Heart right ventricle (tissue), 16 donors: ENCODE data around the gene TGIF1. TPM values are rescaled to one million over a fixed set of nuclear protein-coding genes. Genes with fewer than 3 reads are reported as not detected.

ENCODE experiments used
- ATAC-seq, 8 donors: fragments of 200-7000 bp; cut with Tn5 transposase; one replicate each; pipeline ENCODE4 v1.9.1; 2020; ENCODE audit warnings: mild to moderate bottlenecking in 8 of 8, moderate library complexity in 8 of 8, moderate number of reproducible peaks in 1 of 8
- DNase-seq, 2 donors: peaks; one replicate each; pipeline ENCODE4 v3.0.0-alpha.2; 2020
- H3K27ac ChIP-seq, 10 donors: fragments of 200-600 bp; sonication (generic) in 2 of 10; one replicate each; pipeline versions ENCODE4 v1.5.0 to v1.8.0; 2020 to 2022; ENCODE audit warnings: mild to moderate bottlenecking in 3 of 10
- H3K27me3 ChIP-seq, 7 donors: fragments of 200-600 bp; one replicate each; pipeline ENCODE4 v1.8.0; 2021 to 2022; ENCODE audit warnings: mild to moderate bottlenecking in 2 of 7
- H3K36me3 ChIP-seq, 9 donors: fragments of 200-600 bp; sonication (generic) in 1 of 9; one replicate each; pipeline versions ENCODE4 v1.5.0 to v1.8.0; 2020 to 2022; ENCODE audit warnings: mild to moderate bottlenecking in 2 of 9
- H3K4me1 ChIP-seq, 9 donors: fragments of 200-600 bp; sonication (generic) in 1 of 9; one replicate each; pipeline versions ENCODE4 v1.5.0 to v1.8.0; 2020 to 2022; ENCODE audit warnings: mild to moderate bottlenecking in 4 of 9
- H3K4me3 ChIP-seq, 10 donors: fragments of 200-600 bp; sonication (generic) in 2 of 10; one replicate each; pipeline versions ENCODE4 v1.5.0 to v1.8.0; 2020 to 2022; ENCODE audit warnings: mild to moderate bottlenecking in 7 of 10, moderate library complexity in 2 of 10
- H3K9me3 ChIP-seq, 11 donors: fragments of 200-600 bp in 10 of 11; sonication (generic) in 2 of 11; one replicate each; pipeline versions ENCODE4 v1.5.0 to v1.8.0; 2013 to 2022; ENCODE audit warnings: mild to moderate bottlenecking in 2 of 11, control low read depth in 1 of 11, moderate library complexity in 1 of 11
- WGBS, 2 donors: extraction: QIAGEN DNeasy Blood & Tissue Kit; methylation state at CpG; one replicate each; pipeline ENCODE4 v1.1.7; 2013; ENCODE audit warnings: inconsistent platforms in 1 of 2; 5-methylcytosine and 5-hydroxymethylcytosine counted together
- intact Hi-C, 10 donors: fragments of 100-400 bp; cut with DNase I; formaldehyde crosslinking; loops; one replicate each; pipeline versions ENCODE4 v1.11.1 to v1.14.2; 2022
- polyA plus RNA-seq, 2 donors: library from polyadenylated mRNA; stranded (reverse); fragments of 200-250 nt; gene quantifications; one replicate each; pipeline ENCODE4 v1.2.3, GENCODE V29; 2013
- total RNA-seq, 10 donors: library from RNA; stranded (reverse); fragmentation: NEBNext Ultra II Directional in 3 of 10; extraction: Animal tissue kit (Norgen Biotek cat#: 25700) in 3 of 10; gene quantifications; one replicate each; pipeline versions ENCODE4 v1.2.1 to v1.2.4, GENCODE V29; 2021 to 2023
- TF ChIP-seq, protein P1 (sequence below), 9 donors: fragments of 200-600 bp; sonication (generic) in 2 of 9; IDR thresholded peaks; one replicate each; pipeline versions ENCODE4 v1.5.0 to v1.8.0; 2021 to 2022; ENCODE audit warnings: antibody characterized with exemption in 9 of 9, mild to moderate bottlenecking in 5 of 9, moderate library complexity in 1 of 9
- donor health status: Arrhythmogenic right ventricular cardiomyopathy.
- donor health status: ischemic (EF 13 %, LVEDD 7.1; RV severe dilation, severe dysfunction).
- donor health status: healthy with polysubstance abuse.
- donor health status: DM: no; HTN: yes; CAD: no.
- donor health status: DM: no; HTN: no; CAD: no.
- donor health status: ischemic (EF 25% LVEDD 6.9; RV normal size, moderate dysfunction).
- donor health status: ischemic (EF 25% LVEDD 5.7; RV mildly dilated, moderate dysfunction).
- donor health status: healthy.
- donor health status: DM: yes; HTN: yes; CAD: no.
- donor health status: Ischemic cardiomyopathy.
- donor health status: ischemic (EF 35%, LVEDD 5.7; RV mildly dilated, moderate dysfunction).
- donor health status: nonischemic (EF 11% LVEDD 7.7; RV severe dilation, severe dysfunction).
- donor health status: DM: yes; HTN: yes; CAD: no.
- donor health status: PGD.
- donor health status: ischemic (EF 29% LVEDD 5.4; RV normal size, mild dysfunction).
- donor health status: nonischemic (EF 23%, LVEDD 6.1; RV moderate dilation, normal function).

Gene TGIF1
- total and polyA plus RNA-seq, 12 donors, result 4.9 to 29.0 (median 8.0) TPM

DNA sequence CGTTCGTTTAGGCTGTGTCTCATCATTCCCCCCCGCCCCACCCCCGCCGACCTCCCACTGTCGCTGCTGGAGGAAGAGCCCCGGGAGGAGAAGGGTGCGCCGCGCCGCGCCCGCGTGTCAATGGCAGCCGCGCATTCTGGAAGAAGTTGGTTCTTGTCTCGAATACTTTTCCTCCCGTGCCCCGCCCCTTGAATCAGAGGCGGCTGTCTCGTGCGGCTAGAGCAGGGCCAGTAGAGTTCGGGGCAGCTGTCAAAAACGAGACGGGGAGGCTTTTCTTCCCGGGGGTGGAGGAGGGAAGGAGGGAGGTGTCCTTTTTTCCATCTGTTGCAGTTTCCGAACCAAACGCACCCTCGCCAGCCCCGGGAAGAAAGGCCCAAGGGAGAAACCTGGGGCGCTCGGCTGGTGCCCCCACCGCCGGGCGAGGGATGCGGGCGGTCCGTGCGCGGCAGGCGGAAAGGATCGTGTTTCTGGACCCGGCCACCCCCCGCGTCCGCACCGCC lies 410 bp upstream of the TGIF1 start:
- no peaks in the 10 kb centered on the region for H3K36me3 ChIP-seq
- intact Hi-C loops, result loop anchor here (2.0 to 10.0 kb wide), 14 partner anchors 65 to 545 kb away; partner anchors contain the start of gene MYL12B (in 2 of the 10)
- WGBS, 2 donors, result 0 to 1% methylated on average over 32 to 47 of the region's 47 CpGs

DNA sequence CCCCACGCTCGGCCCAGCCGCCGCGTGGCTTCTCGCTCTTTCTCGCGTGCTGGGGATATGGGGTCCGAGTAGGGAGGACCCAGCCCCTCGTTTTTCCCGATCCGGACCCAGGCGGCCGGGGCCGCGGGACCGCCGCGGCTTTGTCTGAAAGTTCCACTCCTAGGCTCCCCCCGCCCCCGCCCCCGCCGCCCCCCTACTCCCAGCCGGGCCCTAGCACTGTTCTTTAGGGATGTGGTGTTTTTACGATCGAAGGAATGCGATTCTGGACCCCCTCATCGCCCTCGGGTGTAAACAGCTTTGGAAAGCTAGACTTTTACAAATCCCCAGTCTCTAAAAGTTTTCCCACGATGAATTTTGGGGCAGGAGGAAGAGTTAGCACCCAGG lies 819 bp downstream of the TGIF1 start:
- WGBS, 2 donors, result 0 to 1% methylated on average over 30 of the region's 30 CpGs

More for the DNA sequence above, 410 bp upstream of the TGIF1 start:
- DNase-seq, result peak; percentile 77 to 78
- peaks cover 0 to 41% (median 18%) of the 10 kb centered on the region in 9 donors for H3K4me1 ChIP-seq
- TF ChIP-seq, protein P1, sequence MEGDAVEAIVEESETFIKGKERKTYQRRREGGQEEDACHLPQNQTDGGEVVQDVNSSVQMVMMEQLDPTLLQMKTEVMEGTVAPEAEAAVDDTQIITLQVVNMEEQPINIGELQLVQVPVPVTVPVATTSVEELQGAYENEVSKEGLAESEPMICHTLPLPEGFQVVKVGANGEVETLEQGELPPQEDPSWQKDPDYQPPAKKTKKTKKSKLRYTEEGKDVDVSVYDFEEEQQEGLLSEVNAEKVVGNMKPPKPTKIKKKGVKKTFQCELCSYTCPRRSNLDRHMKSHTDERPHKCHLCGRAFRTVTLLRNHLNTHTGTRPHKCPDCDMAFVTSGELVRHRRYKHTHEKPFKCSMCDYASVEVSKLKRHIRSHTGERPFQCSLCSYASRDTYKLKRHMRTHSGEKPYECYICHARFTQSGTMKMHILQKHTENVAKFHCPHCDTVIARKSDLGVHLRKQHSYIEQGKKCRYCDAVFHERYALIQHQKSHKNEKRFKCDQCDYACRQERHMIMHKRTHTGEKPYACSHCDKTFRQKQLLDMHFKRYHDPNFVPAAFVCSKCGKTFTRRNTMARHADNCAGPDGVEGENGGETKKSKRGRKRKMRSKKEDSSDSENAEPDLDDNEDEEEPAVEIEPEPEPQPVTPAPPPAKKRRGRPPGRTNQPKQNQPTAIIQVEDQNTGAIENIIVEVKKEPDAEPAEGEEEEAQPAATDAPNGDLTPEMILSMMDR (IDR thresholded peaks at IDR 0.05), result no peak
- peak overlapping the region; percentile 62 to 97 (median 81) for H3K4me3 ChIP-seq
- no peaks in the 10 kb centered on the region for H3K9me3 ChIP-seq
- H3K27me3 ChIP-seq, result no peaks in the 10 kb centered on the region
- peak overlapping the region; percentile 87 to 100 (median 97) for H3K27ac ChIP-seq
- peak in 4 of 8 donors; percentile 0 to 41 (median 5) for ATAC-seq

DNA sequence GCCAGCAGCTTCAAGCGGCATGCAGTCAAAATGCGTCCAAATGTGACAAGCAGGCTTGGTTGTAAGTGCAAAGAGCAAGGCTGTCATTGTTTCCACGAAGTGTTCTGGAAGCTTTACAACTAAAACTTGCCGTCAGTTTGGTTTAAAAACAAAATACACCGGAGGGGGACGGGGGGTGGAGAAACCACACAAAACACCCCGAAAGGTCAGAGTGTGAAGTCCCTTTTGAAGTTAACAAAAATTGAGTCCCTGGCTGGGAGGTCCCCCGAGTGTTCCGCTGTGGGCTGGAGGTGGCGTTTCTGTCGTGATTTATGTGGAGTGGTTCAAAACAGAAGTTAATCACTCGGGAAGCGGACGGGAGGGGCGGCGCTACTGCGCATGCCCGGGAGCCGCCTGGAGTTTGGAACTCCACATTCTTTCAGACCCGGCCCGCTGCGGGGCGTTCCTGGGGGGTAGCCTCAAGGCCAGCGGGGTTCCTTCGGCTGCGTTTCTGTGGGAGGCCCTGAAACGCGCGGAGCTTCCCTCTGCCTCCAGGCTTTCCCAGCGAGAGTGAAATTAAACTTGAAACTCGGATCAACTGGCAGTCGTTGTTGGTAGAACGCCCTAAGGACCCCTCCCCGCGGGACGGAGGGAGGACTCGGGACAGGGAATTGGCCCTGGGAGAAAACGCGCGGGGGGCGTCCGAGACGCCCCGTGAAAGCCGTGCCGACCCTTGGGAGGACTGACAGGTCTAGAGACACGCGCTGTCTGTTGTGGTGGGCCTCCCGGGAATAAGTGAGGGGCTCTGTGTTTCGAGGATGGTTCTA lies 1.4 kb downstream of the TGIF1 start:
- Histone ChIP-seq H3K4me1 (peaks cover 3 to 54% (median 28%) of the 10 kb centered on the region in 9 donors), H3K27me3 (no peaks in the 10 kb centered on the region), H3K27ac (peak overlapping the region; percentile 87 to 100 (median 97)), H3K9me3 (no peaks in the 10 kb centered on the region), H3K36me3 (peaks cover 0 to 4% (median 2%) of the 10 kb centered on the region in 9 donors), H3K4me3 (peak overlapping the region; percentile 62 to 97 (median 81))
- 0 to 1% methylated on average over 50 of the region's 50 CpGs for WGBS, 2 donors
- intact Hi-C loops, result loop anchor here in 9 of 10 donors (2.0 to 10.0 kb wide), 11 partner anchors 63 to 216 kb away; partner anchors contain the start of gene MYL12B (in 2 of the 9)
- DNase-seq, result peak; percentile 95 to 96
- TF ChIP-seq, protein P1 (IDR thresholded peaks at IDR 0.05), result no peak
- peak; percentile 40 to 73 (median 69) for ATAC-seq

More for the DNA sequence above, 819 bp downstream of the TGIF1 start:
- no peaks in the 10 kb centered on the region for H3K9me3 ChIP-seq
- H3K27me3 ChIP-seq, result no peaks in the 10 kb centered on the region
- H3K4me3 ChIP-seq, result peak overlapping the region; percentile 62 to 97 (median 81)
- H3K36me3 ChIP-seq, result no peaks in the 10 kb centered on the region
- intact Hi-C loops, result loop anchor here in 9 of 10 donors (2.0 to 10.0 kb wide), 11 partner anchors 64 to 217 kb away; partner anchors contain the start of gene MYL12B (in 2 of the 9)
- H3K27ac ChIP-seq, result peak overlapping the region; percentile 87 to 100 (median 97)
- TF ChIP-seq, protein P1 (IDR thresholded peaks at IDR 0.05), result no peak
- ATAC-seq (no peak), DNase-seq (no peak)
- peaks cover 3 to 53% (median 24%) of the 10 kb centered on the region in 9 donors for H3K4me1 ChIP-seq
